K562 (cell line): Measurements from ENCODE around the gene FADS6. TPM values are rescaled to one million over a fixed set of nuclear protein-coding genes. Genes with fewer than 3 reads are reported as not detected.

Experiments used
- ATAC-seq: fragments of 200-7000 bp; cut with Tn5 transposase; 3 replicates; pipeline ENCODE4 v1.9.1; 2020; ENCODE audit warnings: moderate library complexity
- BruUV-seq: library from RNA; stranded (reverse); fragments of 400-500 nt; replicated peaks from 2 replicates; lab custom pipeline; 2021; lab: Mats Ljungman, UMichigan
- CTCF ChIA-PET: fragments of 300-600 bp; formaldehyde crosslinking; extraction: SDS; loops from one replicate; lab custom pipeline; 2021; ENCODE audit warnings: low intra/inter-chr PET ratio; lab: Yijun Ruan, JAX
- POLR2A ChIA-PET: fragments of 300-600, 350-650 bp; sonication (Branson Sonifier 250); formaldehyde crosslinking; extraction: SDS; loops from one replicate; lab custom pipeline; 2021; ENCODE audit warnings: antibody characterized with exemption, inconsistent platforms; lab: Yijun Ruan, JAX
- DNase-seq, 4 experiments: peaks; one replicate each; pipeline versions ENCODE4 v3.0.0 to v3.0.0-alpha.2; 2011 to 2018; ENCODE audit warnings: low spot score in 3 of 4, mixed read lengths in 3 of 4; ENCODE audit errors: extremely low read depth in 1 of 4
- FAIRE-seq: peaks from 2 replicates; lab custom pipeline; 2011; peaks lifted over from hg19 to GRCh38; lab: Jason Lieb, UNC
- H2AFZ ChIP-seq: 2 replicates; pipeline ENCODE4 v1.6.0; 2011; ENCODE audit warnings: low read depth, low read length, control low read depth, inconsistent platforms
- H3K27ac ChIP-seq: fragments of 200-600 bp; 3 replicates; pipeline ENCODE4 v1.8.0; 2011; ENCODE audit warnings: low read depth, mild to moderate bottlenecking, control low read depth, inconsistent platforms, low read length, moderate library complexity, mixed read lengths; ENCODE audit errors: extremely low read depth
- H3K27me3 ChIP-seq, 2 experiments: fragments of 300-600 bp in 1 of 2; 2 replicates in 1 of 2; 3 replicates in 1 of 2; pipeline versions ENCODE4 v1.6.0 to v1.8.0; 2011; ENCODE audit warnings: inconsistent platforms in 2 of 2, low read length in 2 of 2, mild to moderate bottlenecking in 1 of 2, mixed read lengths in 1 of 2, moderate library complexity in 1 of 2; ENCODE audit not compliant: control insufficient read depth in 2 of 2, insufficient read depth in 2 of 2
- H3K36me3 ChIP-seq: fragments of 300-600 bp; 3 replicates; pipeline ENCODE4 v1.8.0; 2011; ENCODE audit warnings: mild to moderate bottlenecking, low read length, inconsistent platforms; ENCODE audit not compliant: control insufficient read depth, insufficient read depth
- H3K4me1 ChIP-seq, 2 experiments: fragments of 200-600 bp in 1 of 2; replicated peaks in 1 of 2; 2 replicates in 1 of 2; 3 replicates in 1 of 2; pipeline versions ENCODE4 v1.5.1 to v1.8.0; 2011; ENCODE audit warnings: inconsistent platforms in 2 of 2, low read length in 2 of 2, mild to moderate bottlenecking in 1 of 2, mixed read lengths in 1 of 2, moderate library complexity in 1 of 2; ENCODE audit not compliant: control insufficient read depth in 2 of 2, insufficient read depth in 2 of 2
- H3K4me2 ChIP-seq: 2 replicates; pipeline ENCODE4 v1.6.1; 2011; ENCODE audit warnings: low read length, control low read depth, inconsistent platforms, mixed read lengths; ENCODE audit not compliant: insufficient read depth
- H3K4me3 ChIP-seq: fragments of 200-600 bp; sonication (generic), shearing (Covaris generic); 2 replicates; pipeline ENCODE4 v1.5.1; 2016; ENCODE audit warnings: control low read depth, inconsistent platforms
- H3K79me2 ChIP-seq: fragments of 200-600 bp; 3 replicates; pipeline ENCODE4 v1.8.0; 2011; ENCODE audit warnings: low read length, inconsistent platforms; ENCODE audit not compliant: control insufficient read depth, insufficient read depth
- H3K9ac ChIP-seq, 2 experiments: 2 replicates each; pipeline versions ENCODE4 v1.6.0 to v1.6.1; 2011; ENCODE audit warnings: low read depth in 2 of 2, low read length in 2 of 2, control low read depth in 1 of 2, inconsistent platforms in 1 of 2, mild to moderate bottlenecking in 1 of 2, mixed read lengths in 1 of 2; ENCODE audit not compliant: insufficient read depth in 1 of 2
- H3K9me1 ChIP-seq: one replicate; pipeline ENCODE4 v1.6.0; 2011; ENCODE audit warnings: inconsistent platforms, mild to moderate bottlenecking, low read length, moderate library complexity; ENCODE audit not compliant: control insufficient read depth, insufficient read depth
- H3K9me3 ChIP-seq: replicated peaks from 2 replicates; pipeline ENCODE4 v1.5.1; 2011; ENCODE audit warnings: low read depth, low read length, inconsistent platforms; ENCODE audit not compliant: control insufficient read depth, insufficient read depth
- H4K20me1 ChIP-seq: replicated peaks from 2 replicates; pipeline ENCODE4 v1.6.1; 2011; ENCODE audit warnings: low read length, inconsistent platforms, mixed read lengths; ENCODE audit not compliant: control insufficient read depth, insufficient read depth
- CBX3 ChIP-seq, 2 experiments: IDR thresholded peaks; 1 replicate in 1 of 2; 2 replicates in 1 of 2; pipeline ENCODE4 v1.6.1; 2012; ENCODE audit warnings: inconsistent platforms in 2 of 2, low read length in 2 of 2, borderline replicate concordance in 1 of 2, control low read depth in 1 of 2
- CHAMP1 ChIP-seq: fragments of 450-650 bp; IDR thresholded peaks from 2 replicates; pipeline ENCODE4 v1.6.1; 2016; ENCODE audit warnings: mild to moderate bottlenecking
- CHD4 ChIP-seq: fragments of 200-600 bp; sonication (generic); IDR thresholded peaks from 3 replicates; pipeline ENCODE4 v1.6.1; 2012; ENCODE audit warnings: low read depth, mild to moderate bottlenecking, mixed read lengths, low read length, inconsistent platforms; ENCODE audit not compliant: insufficient read depth, insufficient replicate concordance, poor library complexity, severe bottlenecking
- EGR1 ChIP-seq: fragments of 450-650 bp; conservative IDR thresholded peaks from 2 replicates; pipeline ENCODE4 v1.6.1; 2017; ENCODE audit warnings: mild to moderate bottlenecking
- GTF2E2 ChIP-seq: fragments of 200-800 bp; sonication (Bioruptor generic); IDR thresholded peaks from 2 replicates; pipeline ENCODE4 v1.6.1; 2016; ENCODE audit warnings: missing genetic modification characterization, missing compliant biosample characterization
- HDAC8 ChIP-seq: fragments of 450-650 bp; IDR thresholded peaks from 2 replicates; pipeline ENCODE4 v1.6.1; 2016; ENCODE audit warnings: mild to moderate bottlenecking, missing genetic modification characterization, moderate library complexity, missing compliant biosample characterization
- MCM7 ChIP-seq, 2 experiments: fragments of 450-650 bp; IDR thresholded peaks; 2 replicates each; pipeline ENCODE4 v1.6.1; 2016 to 2018
- NFRKB ChIP-seq: fragments of 450-650 bp; IDR thresholded peaks from 2 replicates; pipeline ENCODE4 v1.6.1; 2016; ENCODE audit warnings: low read depth
- SMARCB1 ChIP-seq: IDR thresholded peaks from 2 replicates; pipeline ENCODE4 v1.6.1; 2011; ENCODE audit warnings: improper control_type of control experiment, low read depth; ENCODE audit not compliant: insufficient read length
- STAT5A ChIP-seq: IDR thresholded peaks from 2 replicates; pipeline ENCODE4 v1.6.1; 2012; ENCODE audit warnings: low read length, inconsistent platforms, borderline replicate concordance
- TFE3 ChIP-seq: fragments of 450-650 bp; formaldehyde crosslinking; IDR thresholded peaks from 2 replicates; pipeline ENCODE4 v1.4.0; 2020; ENCODE audit warnings: mild to moderate bottlenecking, mixed read lengths
- YY1 ChIP-seq, 3 experiments: IDR thresholded peaks; 2 replicates each; pipeline ENCODE4 v1.6.1; 2011; ENCODE audit warnings: low read length in 2 of 3, mild to moderate bottlenecking in 2 of 3, moderate library complexity in 2 of 3, borderline replicate concordance in 1 of 3, control low read depth in 1 of 3, low read depth in 1 of 3; ENCODE audit not compliant: insufficient read depth in 3 of 3, insufficient replicate concordance in 2 of 3, control insufficient read depth in 1 of 3, insufficient read length in 1 of 3; ENCODE audit errors: extremely low read depth in 1 of 3
- ZC3H11A ChIP-seq: IDR thresholded peaks from 2 replicates; pipeline ENCODE4 v1.6.1; 2012; ENCODE audit warnings: low read depth, low read length, improper control_type of control experiment
- ZFPM2 ChIP-seq: fragments of 250-450 bp; sonication (Bioruptor Pico); IDR thresholded peaks from 2 replicates; pipeline ENCODE4 v1.5.1; 2022; ENCODE audit warnings: mild to moderate bottlenecking
- ZNF384 ChIP-seq: IDR thresholded peaks from 2 replicates; pipeline ENCODE4 v1.6.1; 2012; ENCODE audit warnings: low read depth, low read length, improper control_type of control experiment
- WGBS: fragments of 100-300 bp; shearing (Covaris generic); methylation state at CpG from one replicate; pipeline ENCODE4 v1.1.6; 2016; ENCODE audit warnings: low coverage, mixed read lengths; ENCODE audit not compliant: insufficient coverage; ENCODE audit errors: missing lambda C conversion rate; 5-methylcytosine and 5-hydroxymethylcytosine counted together
- in situ Hi-C: fragments of 300-500 bp; cut with MboI; formaldehyde crosslinking; loops from 4 replicates; pipeline ENCODE4 v1.15.0; 2018; ENCODE audit warnings: inconsistent platforms, mixed read lengths
- intact Hi-C: fragments of 100-400 bp; cut with micrococcal nuclease; formaldehyde crosslinking; loops from 2 replicates; pipeline ENCODE4 v1.14.2; 2022
- polyA plus RNA-seq, 8 experiments: library from polyadenylated mRNA; depleted of rRNA in 4 of 8; stranded (reverse) in 5 of 8; unstranded in 3 of 8; fragments of >200 nt; fragmentation: Nextera tagmentation in 2 of 8; fragmentation: Illumina TruSeq in 1 of 8; extraction: Ambion mirVana in 2 of 8; extraction: Trizol in 1 of 8; gene quantifications; 2 replicates each; pipeline versions ENCODE4 v1.2.1 to v1.2.3, GENCODE V29; 2011 to 2014; ENCODE audit warnings: inconsistent platforms in 1 of 8, missing spikeins in 1 of 8
- total RNA-seq, 7 experiments: library from RNA; depleted of rRNA in 6 of 7; stranded (reverse); fragments of >200 nt in 6 of 7; fragmentation: Illumina TruSeq in 2 of 7; extraction: Trizol in 2 of 7; gene quantifications; 2 replicates each; pipeline versions ENCODE4 v1.2.1 to v1.2.3, GENCODE V29; 2011 to 2021; ENCODE audit warnings: low replicate concordance in 1 of 7

FADS6 gene
- total and polyA plus RNA-seq, 9 of the 15 experiments (the other 6 are each of a cell fraction or from before 2014, with no cell fraction given) = 0.18 to 0.22 TPM; not detected in 7

DNA sequence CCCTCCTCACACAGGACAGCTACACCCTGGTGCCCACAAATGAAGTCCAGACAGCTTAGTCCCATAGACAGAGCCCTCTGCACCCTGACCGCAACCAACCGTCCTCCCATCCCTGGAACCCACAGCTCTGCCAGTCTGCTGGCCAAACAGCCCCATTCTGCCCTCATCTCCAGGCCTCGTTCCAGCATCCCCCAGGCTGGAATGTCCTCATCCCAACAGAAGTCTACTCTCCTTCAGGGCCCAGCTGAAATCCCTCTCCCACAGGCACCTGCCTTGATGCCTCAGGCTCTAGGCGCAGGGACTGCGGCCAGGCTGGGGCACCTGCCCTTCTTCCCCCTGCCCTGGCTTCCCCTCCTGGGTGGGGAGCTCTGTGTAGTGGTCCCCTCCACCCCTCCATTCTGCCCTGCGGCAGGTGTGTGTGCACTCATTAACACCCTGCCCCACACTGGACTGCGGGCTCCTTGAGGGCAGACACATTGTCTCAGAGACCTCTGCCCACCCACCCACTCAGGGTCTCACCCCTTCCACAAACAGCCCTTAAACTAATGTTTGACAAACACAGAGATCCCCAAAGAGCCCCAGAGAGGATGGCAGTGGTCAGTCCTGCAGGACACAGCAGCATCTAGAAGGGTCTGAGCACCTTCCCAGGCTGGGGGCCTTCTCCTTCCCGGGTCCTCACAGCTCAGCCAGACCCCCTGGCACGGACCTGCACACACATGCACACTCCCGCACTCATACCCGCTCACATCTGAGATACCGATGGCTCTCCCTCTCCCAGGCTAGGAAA, 34.6 kb downstream of the FADS6 start (continued):
- TF ChIP-seq CHD4 = no peak

DNA sequence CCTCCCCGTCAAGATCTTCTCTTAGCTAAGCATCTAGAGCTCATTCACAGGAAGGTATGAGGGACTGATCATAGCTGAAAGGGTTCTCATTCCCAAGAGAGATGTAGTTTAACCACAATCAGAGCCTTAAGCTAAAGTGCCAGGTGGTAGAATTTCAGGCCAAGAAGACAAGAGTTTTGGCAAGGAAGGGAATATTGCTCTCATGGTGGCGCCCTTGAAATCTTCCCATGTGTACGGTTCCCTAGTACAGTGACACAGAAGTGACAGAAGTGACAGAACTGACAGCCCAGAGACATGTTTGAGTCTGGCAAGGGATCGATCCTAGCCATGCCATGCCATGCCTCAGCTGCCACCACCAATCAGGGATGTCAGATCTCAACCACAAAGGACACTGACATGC, 36.2 kb downstream of the FADS6 start:
- H3K79me2 ChIP-seq = no peaks in the 10 kb centered on the region
- intact Hi-C loops (no loop called here), in situ Hi-C loops (loop anchor here (5.0 kb wide), 1 partner anchor 65 kb away; no protein-coding TSS in a partner anchor)
- no peaks in the 10 kb centered on the region; the same call in 2 of the 3 replicates for H3K36me3 ChIP-seq
- WGBS = 48% methylated on average over 4 of the region's 4 CpGs
- BruUV-seq = no TSS peak
- H2AFZ ChIP-seq = no peak overlapping the region
- no peak overlapping the region for H3K4me2 ChIP-seq
- FAIRE-seq (no peak), ATAC-seq (no peak), DNase-seq (no peak)
- no peaks in the 10 kb centered on the region for H3K9me3 ChIP-seq
- no peaks in the 10 kb centered on the region for H4K20me1 ChIP-seq
- no peak overlapping the region for H3K27ac ChIP-seq
- peak overlapping the region in 1 of 2 experiments; percentile 55; a peak in 1 of 4 replicates for H3K9ac ChIP-seq
- peaks cover 0 to 45% of the 10 kb centered on the region in 2 experiments; a peak in 2 of 5 replicates for H3K4me1 ChIP-seq
- ChIA-PET POLR2A (interaction anchor here (1.1 to 8.0 kb wide), 4 partner anchors 15 to 49 kb away, joined by 3 to 62 read pairs (median 3); partner anchors contain the start of gene FDXR), CTCF (no interaction called here)
- H3K9me1 ChIP-seq = no peaks in the 10 kb centered on the region
- no peak overlapping the region for H3K4me3 ChIP-seq
- H3K27me3 ChIP-seq = peaks cover 0 to 29% of the 10 kb centered on the region in 2 experiments; a peak in 2 of 5 replicates
- TF ChIP-seq ZFPM2 (no peak), CBX3 (IDR thresholded peaks at IDR 0.05; ENCODE audit: borderline replicate concordance in 1 of 2, low read length in 2 of 2) (no peak), SMARCB1 (no peak), ZC3H11A (no peak), CHAMP1 (no peak), EGR1 (no peak), TFE3 (CRISPR knock-in tag) (no peak), YY1 (IDR thresholded peaks at IDR 0.05; ENCODE audit: borderline replicate concordance in 1 of 3, control insufficient read depth in 1 of 3, extremely low read depth in 1 of 3, insufficient read depth in 3 of 3, insufficient read length in 1 of 3, insufficient replicate concordance in 2 of 3, low read depth in 1 of 3, low read length in 2 of 3) (no peak), HDAC8 (tag) (no peak), ZNF384 (no peak), STAT5A (no peak), MCM7 (IDR thresholded peaks at IDR 0.05) (no peak), NFRKB (no peak), GTF2E2 (tag) (no peak)
